ENCODE measurements around the gene BTAF1.

GRCh38 chr10:91919651-91920050 is 3.9 kb upstream of the BTAF1 start:
- TF ChIP-seq CTCF (conservative IDR thresholded peaks at IDR 0.05 in 1 of 2, IDR thresholded peaks at IDR 0.05 in 1 of 2; ENCODE audit: extremely low read depth in 1 of 2, insufficient read depth in 1 of 2, low read depth in 1 of 2, low read length in 2 of 2) (no peak), EZH2 (IDR thresholded peaks at IDR 0.05; ENCODE audit: borderline replicate concordance, low read length) (no peak)
